ENCODE results near the gene LCE3E. TPM values are rescaled to one million over a fixed set of nuclear protein-coding genes. Genes with fewer than 3 reads are reported as not detected.
"Not testable (repeated sequence)": the region's sequence is repeated elsewhere in the genome, so short reads cannot be mapped to it uniquely, and the experiment has no call there.

The LCE3E gene, protein sequence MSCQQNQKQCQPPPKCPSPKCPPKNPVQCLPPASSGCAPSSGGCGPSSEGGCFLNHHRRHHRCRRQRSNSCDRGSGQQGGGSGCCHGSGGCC
- not detected for polyA plus RNA-seq (ENCODE audit: insufficient read length in 10 of 10)
- long read RNA-seq, donor 1, result 0 reads
- long read RNA-seq, donor 2, result 0 reads
- long read RNA-seq, donor 3, result 0 reads
- long read RNA-seq, donor 4, result 0 reads
- long read RNA-seq, donor 5, result 0 reads
- long read RNA-seq, donor 6, result 0 reads
- long read RNA-seq, donor 7, result 0 reads
- long read RNA-seq, donor 8, result 0 reads
- long read RNA-seq, donor 9, result 0 reads

DNA sequence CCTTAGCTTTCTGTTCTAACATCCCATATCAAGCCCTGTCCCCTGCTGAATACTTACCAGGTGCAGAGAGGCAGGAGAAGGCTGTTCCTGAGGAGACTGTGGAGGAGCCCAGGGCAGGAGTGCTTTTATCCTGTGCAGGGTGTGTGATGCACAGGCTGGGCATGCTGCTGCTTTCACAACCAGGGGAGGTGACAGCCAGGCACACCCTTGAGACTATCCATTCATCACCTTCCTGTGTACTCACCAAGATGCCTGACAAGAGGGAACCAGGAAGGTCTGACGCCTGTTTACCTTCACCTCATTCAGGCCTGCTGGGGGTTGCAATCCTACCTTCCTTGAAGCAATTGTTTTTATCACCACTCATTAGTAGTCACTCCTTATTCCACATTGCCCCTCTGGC lies at the start of gene LCE3E:
LCE3E (minus strand) TSS at position 100 of the 400 bp plus-strand sequence. CDS start 572 bp downstream, outside the sequence.
- no peak for DNase-seq

DNA sequence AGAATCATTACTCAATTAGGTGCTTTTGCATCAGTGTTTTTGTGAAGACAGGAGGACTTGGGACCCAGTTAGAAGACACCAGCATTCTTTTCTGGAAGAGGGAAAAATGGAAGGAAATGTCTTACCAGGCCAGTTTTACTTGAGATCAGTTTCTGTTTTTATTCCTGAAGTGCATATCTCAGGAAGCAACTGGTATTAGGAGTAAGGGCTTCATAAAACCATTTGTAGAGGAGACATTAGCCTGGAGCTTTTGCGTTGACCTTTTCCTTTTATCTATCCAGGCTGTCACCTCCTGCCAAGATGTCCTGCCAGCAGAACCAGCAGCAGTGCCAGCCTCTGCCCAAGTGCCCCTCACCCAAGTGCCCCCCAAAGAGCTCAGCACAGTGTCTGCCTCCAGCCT lies 46.9 kb upstream of the LCE3E start, which contains the start of gene LCE3B:
LCE3B (plus strand) TSS at position 301 of the 400 bp plus-strand sequence; CDS start at position 301, 0 bp downstream.
- DNase-seq, result no peak

DNA sequence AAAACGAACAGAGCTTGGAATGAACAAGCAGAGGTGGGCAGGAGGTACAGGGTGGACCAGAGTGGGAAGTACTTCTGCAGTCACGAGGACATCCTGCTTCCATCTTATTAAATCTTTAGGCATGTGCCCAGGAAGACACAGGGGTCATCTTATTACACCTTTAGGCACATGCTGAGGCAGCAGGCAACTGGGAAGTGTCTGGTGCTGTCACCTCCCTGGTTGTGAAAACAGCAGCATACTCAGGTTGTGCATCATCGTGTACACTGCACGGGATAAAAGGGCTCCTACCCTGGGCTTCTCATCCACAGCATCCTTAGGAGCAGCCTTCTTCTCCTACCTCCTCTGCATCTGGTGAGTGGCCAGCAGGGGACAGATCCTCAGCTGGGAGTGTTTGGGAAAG lies 33.4 kb upstream of the LCE3E start, which contains the start of gene LCE3C:
LCE3C (plus strand) TSS at position 301 of the 400 bp plus-strand sequence. CDS start 498 bp downstream, outside the sequence.
- DNase-seq, result no peak

DNA sequence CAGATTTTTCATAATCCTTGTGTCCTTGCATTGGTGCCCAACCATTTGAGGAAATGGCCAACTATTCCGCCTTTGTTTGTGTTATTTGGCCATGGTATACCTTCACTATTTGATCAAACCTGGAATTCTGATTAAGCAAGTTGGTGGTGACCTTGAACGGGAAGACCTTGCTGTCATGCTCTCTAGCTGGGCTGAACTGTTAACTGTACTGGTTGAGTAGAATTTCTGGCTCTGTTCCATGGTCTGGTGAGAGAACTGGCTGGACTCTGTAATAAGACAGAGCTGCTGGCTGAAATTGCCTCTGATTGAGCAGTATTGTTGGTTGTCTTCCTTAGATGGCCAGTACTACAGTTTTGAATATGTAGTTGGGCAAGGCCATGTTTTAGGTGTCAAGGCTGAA lies 30.4 kb upstream of the LCE3E start:
- no peak for DNase-seq

DNA sequence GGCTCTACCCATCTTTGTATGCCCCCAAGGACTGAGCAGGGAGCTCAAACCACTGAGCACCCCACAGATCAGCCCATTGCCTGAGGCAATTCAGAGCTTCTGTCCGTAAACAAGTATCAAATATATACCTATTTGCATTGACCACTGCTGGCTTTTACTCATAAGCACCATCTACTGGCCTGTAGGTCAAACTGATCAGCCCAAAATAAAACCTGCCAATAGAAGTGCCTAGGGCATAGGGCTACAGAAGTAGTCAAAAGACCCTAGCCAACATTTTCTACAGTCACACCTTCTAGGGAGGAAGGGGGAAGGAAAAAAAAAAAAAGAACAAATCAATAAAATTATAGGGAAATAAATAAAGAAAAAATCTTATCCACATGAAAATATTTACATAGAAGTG lies 19.0 kb upstream of the LCE3E start:
- no peak for DNase-seq

DNA sequence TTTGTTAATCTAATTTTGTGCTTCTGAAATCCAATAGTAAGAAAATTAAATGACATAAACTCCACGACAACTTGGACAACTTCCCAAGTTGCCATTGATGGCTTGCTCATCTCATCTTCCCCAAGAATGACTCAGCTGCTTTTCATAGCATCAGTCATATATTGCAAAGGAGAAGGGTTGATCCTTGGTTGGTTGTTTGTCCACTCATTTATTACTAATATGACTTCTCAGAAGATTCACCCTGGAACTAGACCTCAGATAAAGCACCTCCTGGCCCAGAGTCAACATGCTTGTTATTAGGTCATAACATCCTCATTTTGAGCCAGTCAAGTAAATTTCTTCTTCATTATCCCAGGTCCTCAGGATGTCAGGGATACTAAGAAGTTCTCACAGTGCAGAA lies 16.1 kb upstream of the LCE3E start:
- DNase-seq, result no peak

DNA sequence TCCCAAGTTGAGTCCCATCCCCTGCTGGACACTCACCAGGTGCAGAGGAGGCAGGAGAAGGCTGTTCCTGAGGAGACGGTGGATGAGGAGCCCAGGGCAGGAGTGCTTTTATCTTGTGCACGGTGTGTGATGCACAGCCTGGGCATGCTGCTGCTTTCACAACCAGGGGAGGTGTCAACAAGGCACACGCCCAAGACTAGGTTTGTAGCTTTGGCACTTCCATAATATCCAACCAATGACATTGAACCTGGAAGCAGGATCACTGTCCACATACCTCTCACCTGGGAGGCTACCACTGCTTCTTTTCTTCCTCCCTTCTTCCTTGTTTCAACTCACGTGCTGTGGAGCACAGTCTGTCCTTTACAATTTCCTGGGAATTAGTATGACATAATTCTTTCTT lies 13.9 kb upstream of the LCE3E start, which contains the start of gene LCE3D:
LCE3D (minus strand) TSS at position 84 of the 400 bp plus-strand sequence. CDS start 580 bp downstream, outside the sequence.
- DNase-seq, result no peak

DNA sequence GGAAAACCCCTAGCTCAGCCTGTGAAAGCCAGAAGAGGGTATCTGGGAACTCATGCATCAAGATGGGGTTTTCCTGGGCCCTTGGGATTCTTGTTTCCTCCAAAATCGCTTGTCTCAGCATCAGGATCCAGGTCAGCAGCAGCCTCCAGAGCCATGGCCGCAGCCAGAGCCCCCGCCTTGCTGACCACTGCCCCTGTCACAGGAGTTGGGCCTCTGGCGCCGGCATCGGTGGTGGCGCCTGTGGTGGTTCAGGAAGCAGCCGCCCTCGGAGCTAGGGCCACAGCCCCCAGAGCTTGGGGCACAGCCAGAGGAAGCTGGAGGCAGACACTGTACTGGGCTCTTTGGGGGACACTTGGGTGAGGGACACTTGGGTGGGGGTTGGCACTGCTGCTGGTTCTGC lies 12.9 kb upstream of the LCE3E start:
- DNase-seq, result not testable (repeated sequence)

DNA sequence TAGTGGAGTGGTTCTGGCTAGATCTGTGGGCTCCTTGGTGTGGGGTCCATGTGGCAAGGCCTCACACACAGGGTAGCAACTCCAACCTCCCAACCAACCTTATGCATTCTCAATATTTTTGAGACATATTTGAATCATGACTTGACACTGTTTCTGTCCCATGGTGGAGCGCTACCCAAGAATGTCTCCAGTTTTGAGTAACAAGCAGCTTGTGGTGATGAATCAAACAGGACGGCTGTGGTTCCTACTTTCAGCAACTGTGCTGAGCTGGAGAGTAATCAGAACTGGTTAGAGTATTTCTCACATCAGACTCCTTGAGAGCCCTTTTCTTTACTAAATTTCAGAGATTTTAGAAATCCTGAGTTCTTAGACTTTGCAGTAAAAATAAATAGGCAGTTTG lies 10.6 kb upstream of the LCE3E start:
- DNase-seq, result no peak

DNA sequence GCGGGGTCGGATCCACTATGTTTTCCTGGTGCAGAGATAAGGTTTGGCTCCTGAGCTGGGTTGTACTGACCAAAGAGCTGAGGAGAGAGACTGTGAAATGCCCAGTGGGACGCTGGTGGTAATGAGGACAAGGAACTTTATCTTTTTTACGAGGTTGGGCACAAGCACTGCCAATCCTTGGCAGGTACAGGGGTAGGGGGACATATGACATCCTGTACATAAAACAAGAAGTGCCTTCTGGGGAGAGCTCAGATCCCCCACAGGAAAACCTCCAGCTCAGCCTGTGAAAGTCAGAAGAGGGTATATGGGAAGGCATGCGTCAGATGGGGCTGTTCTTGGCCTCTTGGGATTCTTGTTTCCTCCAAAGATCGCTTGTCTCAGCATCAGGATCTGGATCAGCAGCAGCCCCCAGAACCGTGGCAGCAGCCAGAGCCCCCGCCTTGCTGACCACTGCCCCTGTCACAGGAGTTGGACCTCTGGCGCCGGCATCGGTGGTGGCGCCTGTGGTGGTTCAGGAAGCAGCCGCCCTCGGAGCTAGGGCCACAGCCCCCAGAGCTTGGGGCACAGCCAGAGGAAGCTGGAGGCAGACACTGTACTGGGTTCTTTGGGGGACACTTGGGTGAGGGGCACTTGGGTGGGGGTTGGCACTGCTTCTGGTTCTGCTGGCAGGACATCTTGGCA lies 905 bp downstream of the LCE3E start:
- DNase-seq, result no peak

DNA sequence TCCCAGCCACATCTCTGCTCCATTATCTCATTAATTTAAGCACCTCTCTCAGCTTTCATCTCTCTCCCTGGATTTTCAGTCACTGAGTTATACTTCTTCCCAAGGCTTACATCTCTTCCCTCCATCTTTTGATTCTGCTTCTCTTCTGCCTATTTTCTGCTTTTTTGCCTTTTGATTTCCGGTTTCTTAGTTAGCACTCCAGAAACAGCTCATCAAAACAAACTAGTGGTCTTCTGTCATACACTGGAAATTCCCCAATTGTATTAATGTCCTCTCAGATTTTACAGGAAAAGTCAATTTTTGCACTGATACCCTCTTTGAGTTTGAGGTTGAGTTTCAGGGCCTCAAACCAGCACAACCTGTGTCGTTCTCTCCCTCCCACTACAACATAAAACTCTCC lies 1.5 kb downstream of the LCE3E start:
- DNase-seq, result no peak

DNA sequence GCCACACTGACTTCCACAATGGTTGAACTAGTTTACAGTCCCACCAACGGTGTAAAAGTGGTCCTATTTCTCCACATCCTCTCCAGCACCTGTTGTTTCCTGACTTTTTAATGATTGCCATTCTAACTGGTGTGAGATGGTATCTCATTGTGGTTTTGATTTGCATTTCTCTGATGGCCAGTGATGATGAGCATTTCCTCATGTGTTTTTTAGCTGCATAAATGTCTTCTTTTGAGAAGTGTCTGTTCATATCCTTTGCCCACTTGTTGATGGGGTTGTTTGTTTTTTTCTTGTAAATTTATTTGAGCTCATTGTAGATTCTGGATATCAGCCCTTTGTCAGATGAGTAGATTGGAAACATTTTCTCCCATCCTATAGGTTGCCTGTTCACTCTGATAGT lies 18.2 kb downstream of the LCE3E start:
- DNase-seq, result not testable (repeated sequence)

DNA sequence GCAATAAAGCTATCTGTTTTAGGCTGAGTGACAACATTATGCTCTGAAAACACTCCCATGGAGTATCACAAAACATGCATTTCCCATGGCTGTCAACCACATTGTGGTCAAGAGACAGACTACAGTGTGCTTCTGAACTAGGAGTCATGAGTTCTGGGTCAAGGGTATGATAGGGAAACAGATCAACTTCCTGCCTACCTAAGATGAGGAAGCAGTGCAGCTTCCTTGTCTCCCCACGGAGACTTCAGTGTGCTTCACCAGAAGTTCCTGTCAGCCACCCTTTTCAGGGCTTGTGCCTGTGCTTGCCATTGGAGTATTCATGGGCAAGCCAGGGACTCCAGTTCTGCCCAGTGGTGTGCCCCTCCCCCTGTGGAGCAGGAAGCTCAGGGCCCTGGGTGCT lies 19.9 kb downstream of the LCE3E start:
- DNase-seq, result no peak

DNA sequence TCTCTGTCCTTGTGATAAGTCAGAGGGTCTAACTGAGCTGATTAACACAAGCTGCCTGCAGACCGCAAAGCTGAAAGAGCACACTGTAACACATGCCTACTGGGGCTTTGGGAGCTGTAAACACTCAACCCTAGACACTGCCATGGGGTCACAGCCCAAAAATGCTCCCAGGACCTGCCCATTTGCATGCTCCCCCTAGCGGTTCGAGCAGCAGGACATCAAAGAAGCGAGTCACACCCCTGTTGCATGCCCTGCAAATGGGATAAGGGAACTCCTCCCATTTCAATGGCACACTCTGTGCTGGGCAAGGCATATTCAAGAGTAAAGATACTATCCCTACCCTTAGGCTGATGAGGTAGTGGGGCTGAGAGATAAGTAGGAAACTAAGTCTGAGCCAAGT lies 22.8 kb downstream of the LCE3E start:
- no peak for DNase-seq

DNA sequence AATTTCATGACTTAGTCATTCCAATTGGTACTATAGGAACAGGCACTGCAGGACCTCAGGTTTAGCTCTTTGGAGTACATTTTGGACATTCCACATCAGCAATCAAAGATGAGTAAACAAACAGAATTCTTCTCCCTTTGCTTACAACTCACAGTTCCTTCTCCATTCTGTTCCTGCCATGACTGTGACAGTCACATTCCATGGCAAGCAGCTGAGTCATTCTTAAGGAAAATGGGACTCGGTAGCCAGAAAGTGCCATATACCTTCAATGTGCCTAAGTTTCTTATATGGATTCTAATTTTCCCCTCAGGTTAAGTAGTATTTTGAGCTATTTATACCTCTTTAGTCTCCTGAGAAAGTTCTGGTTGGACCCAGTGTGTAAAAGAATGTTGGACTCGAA lies 26.7 kb downstream of the LCE3E start:
- DNase-seq, result no peak

DNA sequence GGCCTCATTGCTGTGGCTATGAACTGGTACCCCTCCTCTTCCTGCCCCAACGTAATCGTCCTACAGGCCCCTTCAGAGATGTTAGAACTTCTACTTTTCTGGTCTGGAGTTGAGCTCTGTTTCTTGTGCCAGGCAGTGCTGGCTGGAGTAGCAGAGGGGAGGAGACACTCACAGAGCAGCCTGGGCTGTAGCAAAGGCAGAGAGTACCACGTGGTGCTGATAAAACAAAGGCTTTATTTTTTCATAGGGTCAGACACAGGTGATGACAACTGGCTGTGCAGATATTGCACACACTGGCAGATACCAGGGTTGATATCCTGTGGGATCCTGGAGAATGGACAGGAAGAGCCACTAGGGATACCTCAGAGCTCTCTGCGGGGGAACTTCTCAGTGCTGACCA lies 29.1 kb downstream of the LCE3E start:
- DNase-seq, result no peak

DNA sequence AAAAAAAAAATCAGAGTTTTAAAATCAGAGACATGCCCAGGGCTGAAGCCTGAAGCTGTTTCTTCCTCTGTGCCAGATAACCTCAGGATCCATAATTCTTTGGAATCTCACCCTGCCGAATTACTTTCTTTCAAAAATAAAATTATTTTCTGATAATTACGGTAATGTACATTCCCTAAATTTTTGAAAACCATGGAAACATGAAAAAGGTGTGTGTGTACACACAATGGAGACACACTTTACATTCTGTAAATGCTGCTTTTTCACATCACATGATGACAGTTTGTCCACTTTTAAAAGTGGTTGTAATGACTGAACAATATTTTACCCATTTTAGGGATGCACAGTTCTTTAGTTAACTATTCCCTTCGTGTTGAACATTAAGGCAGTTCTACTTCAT lies 30.8 kb downstream of the LCE3E start:
- no peak for DNase-seq

DNA sequence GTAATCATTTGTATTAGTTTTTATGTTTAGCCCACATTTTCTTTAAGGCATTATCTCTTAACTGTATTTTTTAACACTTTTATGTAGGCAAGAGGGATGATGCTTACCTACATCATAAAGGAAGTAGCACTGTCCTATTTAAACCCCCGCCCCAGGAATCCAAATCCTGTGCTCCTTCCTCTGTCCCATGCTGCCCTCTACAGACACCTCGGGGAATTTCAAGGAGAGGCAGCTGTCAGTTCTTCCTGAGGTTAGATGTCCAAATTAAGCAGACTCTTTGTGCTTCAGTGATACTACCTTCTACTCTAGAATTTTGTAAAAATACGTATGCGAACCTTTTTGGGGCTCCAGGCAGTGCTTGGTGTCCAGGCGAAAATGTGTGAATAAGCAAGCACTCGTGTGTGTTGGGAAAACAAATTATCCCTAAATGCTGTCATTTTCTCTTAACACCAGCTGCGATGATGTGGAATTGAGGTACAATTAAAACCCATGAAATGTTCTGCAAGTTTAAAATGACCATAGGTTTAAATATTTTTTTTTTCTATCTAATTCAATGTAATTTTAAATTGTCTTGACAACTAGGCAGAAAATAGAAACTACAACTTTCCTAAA lies 33.1 kb downstream of the LCE3E start:
- no peak for DNase-seq

DNA sequence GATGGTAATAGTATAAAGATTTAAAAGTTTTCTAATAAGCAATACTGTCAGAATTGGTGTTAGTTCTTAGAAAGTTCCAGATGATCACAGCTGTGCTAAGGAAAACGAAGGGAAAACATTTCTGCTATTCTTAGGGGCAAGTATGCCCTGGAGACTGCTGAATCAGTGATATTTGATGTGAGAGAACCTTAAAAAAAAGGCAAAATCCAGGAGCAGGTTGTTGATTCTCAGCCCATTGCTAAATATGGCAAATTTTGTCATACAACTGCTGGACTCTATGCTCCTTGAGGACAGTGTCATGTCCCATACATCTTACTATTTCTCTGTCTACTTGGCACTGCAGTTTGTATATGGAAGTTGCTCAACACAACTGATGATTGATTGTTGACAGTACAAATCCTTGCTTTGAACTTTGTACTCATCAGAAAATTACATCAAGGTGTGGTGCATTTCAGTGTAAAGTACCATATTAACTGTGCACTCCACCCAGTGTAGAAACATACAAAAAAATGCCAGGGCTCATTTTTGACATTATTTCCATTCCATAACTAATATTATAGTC lies 41.4 kb downstream of the LCE3E start:
- no peak for DNase-seq

DNA sequence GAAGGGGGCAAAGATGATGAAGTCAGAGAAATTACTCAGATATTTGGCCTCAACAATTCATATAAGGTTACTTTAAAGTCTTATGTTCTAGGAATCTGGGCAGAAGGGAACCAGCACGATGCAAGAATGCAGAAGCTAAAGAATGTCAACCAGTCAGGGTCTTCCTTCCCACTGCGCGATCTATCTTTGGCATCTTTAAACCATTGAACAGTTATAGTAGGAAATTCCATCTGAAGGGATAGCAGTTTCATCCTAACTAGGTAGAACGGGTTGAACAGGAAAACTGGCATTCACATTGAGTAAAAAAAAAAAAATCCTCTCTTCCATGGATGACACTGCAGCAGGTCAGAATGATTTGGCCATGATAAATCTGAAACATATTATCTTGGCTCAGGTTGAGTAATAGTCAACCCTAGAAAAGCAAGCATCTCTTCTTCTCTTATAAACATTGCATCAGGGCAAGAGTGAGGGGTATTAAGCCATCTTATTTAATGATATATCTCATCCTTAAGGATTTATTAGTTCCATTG lies 46.0 kb downstream of the LCE3E start:
- no peak for DNase-seq

DNA sequence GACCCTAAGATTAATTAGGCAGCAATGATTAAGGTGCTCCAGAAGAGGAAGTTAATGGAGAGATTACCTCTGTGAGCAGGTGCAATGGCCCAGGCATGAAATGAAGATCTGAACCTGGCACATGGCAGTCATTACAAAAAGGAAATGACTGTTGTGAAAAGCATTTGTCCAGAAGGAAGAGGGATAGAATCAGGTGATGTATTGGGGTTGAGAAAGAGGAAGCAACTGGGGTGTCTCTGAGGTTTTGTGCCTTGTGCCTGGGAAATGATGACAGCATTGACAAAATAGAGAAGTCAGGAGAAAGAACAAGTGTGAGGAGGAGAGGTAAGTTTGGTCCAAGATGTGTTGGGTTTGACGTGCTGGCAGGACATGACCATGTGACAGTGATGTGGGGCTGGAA lies 46.7 kb downstream of the LCE3E start:
- no peak for DNase-seq

DNA sequence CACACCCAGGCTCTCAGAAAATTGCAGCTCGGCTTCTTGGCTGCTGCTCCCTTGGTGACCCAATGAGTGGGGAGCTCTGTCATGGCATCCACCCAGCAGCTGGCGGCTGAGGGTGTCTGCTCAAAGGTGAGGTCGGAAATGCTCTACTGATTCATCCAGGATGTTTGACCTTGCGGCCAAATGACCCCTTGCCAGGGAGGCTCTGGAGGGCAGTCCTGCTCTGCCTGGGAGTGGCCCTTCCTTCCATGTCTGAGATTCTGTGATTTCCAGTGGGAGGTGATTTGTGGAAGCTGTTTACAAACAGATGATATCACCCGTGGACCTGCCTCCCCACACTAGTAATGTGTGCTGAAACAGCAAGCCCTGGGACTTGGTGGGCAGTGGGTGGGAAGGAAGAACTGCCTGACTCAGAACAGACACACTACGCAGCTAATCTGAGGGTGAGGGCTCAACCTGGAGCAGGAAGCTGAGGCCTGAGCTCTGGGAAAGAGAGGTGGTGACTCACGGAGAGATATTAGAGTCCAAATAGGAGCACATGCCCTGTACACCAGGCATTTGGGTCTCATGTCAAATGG lies 49.3 kb downstream of the LCE3E start:
- no peak for DNase-seq

Measured in muscle of back (tissue), 13 donors.